GM21515 (cell line): ENCODE measurements around the gene CFAP97.
"Not testable (repeated sequence)": the region's sequence is repeated elsewhere in the genome, so short reads cannot be mapped to it uniquely, and the experiment has no call there.

Experiments
- ATAC-seq: cut with Tn5 transposase; IDR thresholded peaks from one replicate; pipeline ENCODE4 v1.9.1; 2021; ENCODE audit not compliant: unreplicated experiment

The CFAP97 gene

DNA sequence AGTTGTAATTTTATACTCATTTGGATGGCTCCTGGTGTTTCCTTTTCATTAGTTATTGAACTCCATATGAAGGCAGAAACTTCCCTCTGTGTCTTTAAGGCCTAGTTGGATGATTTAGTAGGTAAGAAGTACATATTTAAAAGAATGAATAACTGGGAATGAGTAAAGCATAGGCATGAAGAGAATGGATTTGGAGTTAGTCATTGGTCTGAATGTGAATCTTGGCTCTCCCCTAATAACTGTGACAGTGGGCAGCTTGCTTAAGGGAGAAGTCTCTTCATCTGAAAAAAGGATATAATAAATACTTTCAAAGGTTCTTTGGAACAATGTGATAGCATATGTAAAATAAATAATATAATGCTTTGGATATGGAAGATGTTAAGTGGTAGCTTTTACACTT lies 18.8 kb upstream of the CFAP97 start:
- no peak for ATAC-seq

DNA sequence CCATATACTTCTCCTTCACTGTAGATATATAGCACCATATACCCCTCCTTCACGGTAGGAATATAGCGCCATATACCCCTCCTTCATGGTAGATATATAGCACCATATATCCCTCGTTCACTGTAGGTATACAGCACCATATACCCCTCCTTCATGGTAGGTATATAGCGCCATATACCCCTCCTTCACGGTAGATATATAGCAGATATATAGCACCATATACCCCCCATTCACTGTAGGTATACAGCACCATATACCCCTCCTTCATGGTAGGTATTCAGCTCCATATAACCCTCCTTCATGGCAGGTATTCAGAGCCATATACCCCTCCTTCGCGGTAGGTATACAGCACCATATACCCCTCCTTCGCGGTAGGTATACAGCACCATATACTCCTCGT lies 18.1 kb upstream of the CFAP97 start:
- ATAC-seq = no peak

DNA sequence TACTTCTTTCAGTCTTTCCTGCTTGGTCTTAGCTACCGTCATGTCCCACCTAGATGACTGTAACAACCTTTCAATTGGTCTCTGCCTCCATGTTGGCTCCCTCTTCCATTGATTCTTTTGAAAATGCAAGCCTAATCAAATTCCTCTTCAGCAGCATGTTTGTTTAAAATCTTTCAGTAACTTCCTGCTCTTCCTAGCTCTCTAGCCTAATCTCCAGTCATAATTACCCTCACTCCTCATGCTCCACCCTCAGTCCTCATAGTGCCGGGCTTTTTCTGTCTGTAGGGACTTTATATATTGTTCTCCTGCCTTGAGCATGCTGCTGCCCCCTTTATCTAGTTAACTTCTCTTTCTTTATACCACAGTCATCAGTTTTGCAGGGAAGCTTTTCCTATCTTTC lies 17.7 kb upstream of the CFAP97 start:
- ATAC-seq = no peak

- ATAC-seq = peak; percentile 81
Measured at GRCh38 chr4:185219551-185220344, 15.9 kb upstream of the CFAP97 start.

- no peak for ATAC-seq
Measured at GRCh38 chr4:185218312-185218711, 14.5 kb upstream of the CFAP97 start.

- no peak for ATAC-seq
Measured at GRCh38 chr4:185217408-185217975, 13.7 kb upstream of the CFAP97 start.

- ATAC-seq = no peak
Measured at GRCh38 chr4:185215261-185215660, 11.5 kb upstream of the CFAP97 start.

GRCh38 chr4:185213877-185214276 lies 10.1 kb upstream of the CFAP97 start:
- ATAC-seq = peak; percentile 39

DNA sequence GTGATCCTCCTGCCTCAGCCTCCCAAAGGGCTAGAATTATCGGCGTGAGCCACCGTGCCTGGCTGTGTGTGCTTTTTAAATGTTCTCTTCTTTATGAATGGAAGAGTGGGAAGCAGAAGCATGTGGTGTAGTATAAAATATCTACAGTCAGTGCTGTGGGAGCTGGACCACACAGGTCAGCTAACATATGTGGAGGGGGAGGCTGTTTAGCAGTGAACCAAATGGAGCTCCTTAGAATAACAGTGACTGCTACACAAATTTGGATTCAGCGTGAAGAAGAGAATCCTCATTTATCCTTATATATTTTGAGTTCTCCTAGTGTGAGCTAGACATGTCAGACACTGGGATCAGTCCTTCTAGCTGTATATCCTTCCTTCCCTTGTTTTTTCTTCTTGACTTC lies 8.8 kb upstream of the CFAP97 start:
- no peak for ATAC-seq

DNA sequence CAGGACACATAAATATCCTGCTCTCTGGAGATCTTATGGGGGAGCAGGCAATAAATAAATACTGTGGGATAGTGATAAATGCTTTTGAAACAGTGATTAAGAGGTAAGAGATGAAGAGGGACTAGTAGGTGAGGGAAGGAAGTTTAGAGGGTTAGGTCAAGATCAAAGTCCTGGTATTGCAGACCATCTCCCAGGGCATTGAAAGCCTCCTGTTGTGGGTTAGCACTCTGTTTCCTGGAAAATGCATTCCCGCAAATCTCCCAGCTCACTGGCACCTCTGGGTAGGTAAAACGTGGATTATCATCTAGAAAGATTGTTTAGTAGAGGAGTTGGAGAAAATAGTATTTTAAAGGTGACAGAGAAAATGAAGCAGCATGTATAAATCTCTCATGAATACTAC lies 7.8 kb upstream of the CFAP97 start:
- ATAC-seq = no peak

DNA sequence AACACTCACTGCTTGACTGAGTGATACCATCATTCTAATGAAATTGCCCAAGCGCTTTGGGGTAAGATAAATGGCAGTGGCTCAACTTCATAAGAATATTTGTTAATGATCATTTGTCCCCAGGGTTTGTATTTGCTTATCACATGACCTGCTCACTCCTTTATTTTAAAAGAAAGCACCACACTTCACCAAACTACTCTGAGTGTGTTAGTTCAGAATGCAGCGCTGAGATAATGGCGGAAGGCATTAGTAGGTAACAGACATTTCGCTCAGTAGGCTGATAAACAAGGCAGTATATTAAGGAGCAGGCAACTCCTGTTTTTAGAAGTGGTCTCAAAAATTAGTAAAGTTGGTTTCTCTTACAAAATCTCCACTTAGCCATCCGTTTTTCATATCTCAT lies 7.2 kb upstream of the CFAP97 start:
- no peak for ATAC-seq

GRCh38 chr4:185210102-185210981 lies 6.5 kb upstream of the CFAP97 start:
- ATAC-seq = peak; percentile 9

GRCh38 chr4:185209852-185210101 lies 6.0 kb upstream of the CFAP97 start:
- peak; percentile 13 for ATAC-seq

GRCh38 chr4:185209031-185209851 lies 5.4 kb upstream of the CFAP97 start, which contains the start of gene SNX25:
SNX25 (plus strand) TSS chr4:185209598; CDS start chr4:185209827, 229 bp downstream.
- ATAC-seq = peak; percentile 62

DNA sequence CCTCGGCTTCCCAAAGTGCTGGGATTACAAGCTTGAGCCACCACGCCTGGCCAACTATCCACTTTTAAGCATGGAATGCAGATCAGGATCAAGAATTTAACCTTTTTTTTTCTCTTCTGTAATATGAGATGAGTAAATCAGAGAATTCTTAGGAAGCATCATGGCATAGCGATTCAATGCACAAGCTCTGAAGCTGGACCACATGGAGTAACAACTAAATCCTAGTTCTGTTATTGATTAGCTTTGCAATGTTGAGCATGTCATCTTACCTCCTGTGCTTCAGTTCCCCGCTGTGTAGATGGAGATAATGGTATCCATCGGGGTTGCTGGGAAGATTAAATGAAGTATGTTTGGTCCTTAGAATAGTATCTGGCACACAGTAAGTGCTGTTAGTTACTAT lies 3.7 kb upstream of the CFAP97 start:
- ATAC-seq = no peak

DNA sequence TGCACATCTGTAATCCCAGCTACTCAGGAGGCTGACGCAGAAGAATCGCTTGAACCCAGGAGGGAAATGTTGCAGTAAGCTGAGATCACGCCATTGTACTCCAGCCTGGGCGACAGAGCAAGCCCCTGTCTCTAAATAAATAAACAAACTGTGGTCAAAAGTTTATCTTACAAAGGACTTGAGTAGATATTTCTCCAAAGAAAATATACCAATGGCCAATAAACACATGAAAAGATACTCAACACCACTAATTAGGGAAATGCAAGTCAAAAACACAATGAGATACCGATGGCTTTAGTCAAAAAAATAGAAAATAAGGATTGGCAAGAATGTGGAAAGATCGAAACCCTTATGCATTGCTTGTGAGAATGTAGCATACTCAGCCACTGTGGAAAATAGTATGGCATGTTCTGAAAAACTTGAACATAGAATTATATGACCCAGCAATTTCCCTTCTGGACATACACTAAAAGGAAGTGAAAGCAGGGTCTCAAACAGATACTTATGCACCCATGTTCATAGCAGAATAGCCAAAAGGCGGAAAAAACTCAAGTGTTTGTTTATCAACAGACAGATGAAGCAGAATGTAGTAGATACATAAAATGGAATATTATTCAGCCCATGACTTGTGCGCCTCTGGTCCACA lies 2.0 kb upstream of the CFAP97 start:
- no peak for ATAC-seq

- not testable (repeated sequence) for ATAC-seq
Measured at GRCh38 chr4:185205073-185205472, 1.3 kb upstream of the CFAP97 start.

GRCh38 chr4:185204238-185204910 lies 574 bp upstream of the CFAP97 start:
- no peak for ATAC-seq

DNA sequence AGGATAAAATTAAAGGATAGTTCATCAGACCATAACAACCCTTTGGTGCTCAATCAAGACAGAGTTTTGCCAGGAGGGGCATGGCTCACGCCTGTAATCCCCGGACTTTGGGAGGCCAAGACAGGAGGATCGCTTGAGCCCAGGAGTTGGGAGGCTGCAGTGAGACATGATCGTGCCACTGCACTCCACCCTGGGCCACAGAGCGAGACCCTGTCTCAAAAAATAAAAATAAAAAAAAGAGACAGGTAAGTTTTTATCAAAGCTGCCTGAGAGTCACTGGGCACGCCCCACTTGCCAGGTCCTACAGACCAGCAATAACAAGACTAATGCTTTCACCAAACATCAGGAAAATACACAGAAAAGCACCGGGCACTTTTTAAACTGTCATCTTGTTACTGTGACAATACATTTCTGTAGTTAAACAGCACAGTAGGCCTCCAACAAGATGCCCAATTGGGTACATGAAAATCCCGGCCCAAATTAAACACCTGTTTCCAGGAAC lies 765 bp downstream of the CFAP97 start:
- ATAC-seq = no peak
